GM18867 (cell line): ENCODE data around the gene RABL6.
"Not testable (repeated sequence)": the region's sequence is repeated elsewhere in the genome, so short reads cannot be mapped to it uniquely, and the experiment has no call there.

Experiments
- ATAC-seq: cut with Tn5 transposase; IDR thresholded peaks from one replicate; pipeline ENCODE4 v1.9.1; 2021; ENCODE audit warnings: mild to moderate bottlenecking, moderate library complexity; ENCODE audit not compliant: unreplicated experiment

Gene RABL6

GRCh38 chr9:136774416-136775045, 33.2 kb upstream of the RABL6 start:
- ATAC-seq: no peak

GRCh38 chr9:136775191-136775590, 32.6 kb upstream of the RABL6 start:
- no peak for ATAC-seq

- no peak for ATAC-seq
Measured at GRCh38 chr9:136776947-136777346, 30.8 kb upstream of the RABL6 start.

- ATAC-seq: no peak
Measured at GRCh38 chr9:136777359-136777758, 30.4 kb upstream of the RABL6 start.

GRCh38 chr9:136779808-136780207, 27.9 kb upstream of the RABL6 start:
- no peak for ATAC-seq

- no peak for ATAC-seq
Measured at GRCh38 chr9:136782452-136782851, 25.3 kb upstream of the RABL6 start.

- ATAC-seq: no peak
Measured at GRCh38 chr9:136784249-136784996, 23.3 kb upstream of the RABL6 start.

- no peak for ATAC-seq
Measured at GRCh38 chr9:136784997-136785361, 22.8 kb upstream of the RABL6 start.

GRCh38 chr9:136785565-136786355, 22.0 kb upstream of the RABL6 start:
- ATAC-seq: not testable (repeated sequence)

- no peak for ATAC-seq
Measured at GRCh38 chr9:136786451-136786850, 21.3 kb upstream of the RABL6 start.

GRCh38 chr9:136786983-136787382, 20.8 kb upstream of the RABL6 start:
- not testable (repeated sequence) for ATAC-seq

GRCh38 chr9:136787690-136788400, 19.9 kb upstream of the RABL6 start:
- no peak for ATAC-seq

- not testable (repeated sequence) for ATAC-seq
Measured at GRCh38 chr9:136788644-136789522, 18.9 kb upstream of the RABL6 start.

GRCh38 chr9:136789523-136789937, 18.2 kb upstream of the RABL6 start:
- ATAC-seq: no peak

- ATAC-seq: peak; percentile 82
Measured at GRCh38 chr9:136790640-136791515, 16.9 kb upstream of the RABL6 start, which contains the start of gene TMEM141. TMEM141 (plus strand) TSS chr9:136791344; CDS start chr9:136791371, 27 bp downstream.

GRCh38 chr9:136791516-136792276, 16.1 kb upstream of the RABL6 start:
- peak; percentile 14 for ATAC-seq

- ATAC-seq: no peak
Measured at GRCh38 chr9:136792321-136793085, 15.2 kb upstream of the RABL6 start.
